Neural crest cell (in vitro differentiated cells): ENCODE results near the gene SSTR5. TPM values are rescaled to one million over a fixed set of nuclear protein-coding genes. Genes with fewer than 3 reads are reported as not detected.

Experiments
- DNase-seq: peaks from one replicate; pipeline ENCODE4 v3.0.0; 2021; ENCODE audit warnings: low read depth, mixed read lengths, low spot score
- H3K27ac Mint-ChIP-seq: one replicate; pipeline ENCODE4 v1.8.0; 2021; ENCODE audit warnings: mild to moderate bottlenecking, mixed read lengths; ENCODE audit not compliant: unreplicated experiment
- H3K27me3 Mint-ChIP-seq: 2 replicates; pipeline ENCODE4 v1.8.0; 2021; ENCODE audit warnings: low read depth, mild to moderate bottlenecking, mixed read lengths
- H3K36me3 Mint-ChIP-seq: 2 replicates; pipeline ENCODE4 v1.8.0; 2021; ENCODE audit warnings: low read depth, mild to moderate bottlenecking, mixed read lengths
- H3K4me1 Mint-ChIP-seq: 2 replicates; pipeline ENCODE4 v1.8.0; 2021; ENCODE audit warnings: mixed read lengths
- H3K4me3 Mint-ChIP-seq: one replicate; pipeline ENCODE4 v1.8.0; 2021; ENCODE audit warnings: mild to moderate bottlenecking, mixed read lengths
- H3K9me3 Mint-ChIP-seq: 2 replicates; pipeline ENCODE4 v1.8.0; 2021; ENCODE audit warnings: mixed read lengths
- CTCF ChIP-seq: fragments of 200-600 bp; sonication (generic); conservative IDR thresholded peaks from 2 replicates; pipeline ENCODE4 v1.5.0; 2021; ENCODE audit warnings: antibody characterized with exemption, mild to moderate bottlenecking
- total RNA-seq: library from RNA; stranded (reverse); gene quantifications from 2 replicates; pipeline ENCODE4 v1.2.1, GENCODE V29; 2021

SSTR5 gene
- total RNA-seq, 1 donor from 2014 or later = not detected

GRCh38 chr16:1120577-1120941 is 48.0 kb downstream of the SSTR5 start:
- no peaks in the 10 kb centered on the region for H3K27me3 Mint-ChIP-seq
- no peaks in the 10 kb centered on the region for H3K36me3 Mint-ChIP-seq
- no peak overlapping the region for H3K27ac Mint-ChIP-seq
- no peak for TF ChIP-seq CTCF
- H3K4me1 Mint-ChIP-seq = no peaks in the 10 kb centered on the region
- no peak overlapping the region for H3K4me3 Mint-ChIP-seq
- no peak for DNase-seq
- H3K9me3 Mint-ChIP-seq = no peaks in the 10 kb centered on the region

GRCh38 chr16:1121009-1121408 is 48.5 kb downstream of the SSTR5 start:
- H3K9me3 Mint-ChIP-seq = no peaks in the 10 kb centered on the region
- H3K36me3 Mint-ChIP-seq = no peaks in the 10 kb centered on the region
- H3K4me1 Mint-ChIP-seq = no peaks in the 10 kb centered on the region
- no peak overlapping the region for H3K4me3 Mint-ChIP-seq
- no peak for TF ChIP-seq CTCF
- H3K27me3 Mint-ChIP-seq = no peaks in the 10 kb centered on the region
- DNase-seq = no peak
- no peak overlapping the region for H3K27ac Mint-ChIP-seq

GRCh38 chr16:1121601-1122397 is 49.3 kb downstream of the SSTR5 start:
- no peak for TF ChIP-seq CTCF
- Mint-ChIP-seq H3K36me3 (no peaks in the 10 kb centered on the region), H3K27ac (no peak overlapping the region), H3K4me3 (no peak overlapping the region), H3K9me3 (no peaks in the 10 kb centered on the region), H3K4me1 (no peaks in the 10 kb centered on the region), H3K27me3 (no peaks in the 10 kb centered on the region)
- DNase-seq = no peak

- no peaks in the 10 kb centered on the region for H3K9me3 Mint-ChIP-seq
- DNase-seq = no peak
- no peaks in the 10 kb centered on the region for H3K4me1 Mint-ChIP-seq
- H3K36me3 Mint-ChIP-seq = no peaks in the 10 kb centered on the region
- no peak overlapping the region for H3K27ac Mint-ChIP-seq
- TF ChIP-seq CTCF = no peak
- no peaks in the 10 kb centered on the region for H3K27me3 Mint-ChIP-seq
- H3K4me3 Mint-ChIP-seq = no peak overlapping the region
Measured at GRCh38 chr16:1122398-1122765, 49.8 kb downstream of the SSTR5 start.

GRCh38 chr16:1123525-1124230 is 51.1 kb downstream of the SSTR5 start:
- H3K4me1 Mint-ChIP-seq = no peaks in the 10 kb centered on the region
- H3K27ac Mint-ChIP-seq = no peak overlapping the region
- no peak for TF ChIP-seq CTCF
- H3K9me3 Mint-ChIP-seq = no peaks in the 10 kb centered on the region
- DNase-seq = no peak
- H3K27me3 Mint-ChIP-seq = no peaks in the 10 kb centered on the region
- H3K36me3 Mint-ChIP-seq = no peaks in the 10 kb centered on the region
- no peak overlapping the region for H3K4me3 Mint-ChIP-seq
